Erythroblast (primary cell): ENCODE data around the gene AIG1.

Source experiments
- GATA1 ChIP-seq: IDR thresholded peaks from 2 replicates; pipeline ENCODE4 v1.6.1; 2011; ENCODE audit warnings: low read depth, mild to moderate bottlenecking, control low read depth, low read length, moderate library complexity
- POLR2A ChIP-seq: IDR thresholded peaks from 2 replicates; pipeline ENCODE4 v1.6.1; 2011; ENCODE audit warnings: mild to moderate bottlenecking, low read length

DNA sequence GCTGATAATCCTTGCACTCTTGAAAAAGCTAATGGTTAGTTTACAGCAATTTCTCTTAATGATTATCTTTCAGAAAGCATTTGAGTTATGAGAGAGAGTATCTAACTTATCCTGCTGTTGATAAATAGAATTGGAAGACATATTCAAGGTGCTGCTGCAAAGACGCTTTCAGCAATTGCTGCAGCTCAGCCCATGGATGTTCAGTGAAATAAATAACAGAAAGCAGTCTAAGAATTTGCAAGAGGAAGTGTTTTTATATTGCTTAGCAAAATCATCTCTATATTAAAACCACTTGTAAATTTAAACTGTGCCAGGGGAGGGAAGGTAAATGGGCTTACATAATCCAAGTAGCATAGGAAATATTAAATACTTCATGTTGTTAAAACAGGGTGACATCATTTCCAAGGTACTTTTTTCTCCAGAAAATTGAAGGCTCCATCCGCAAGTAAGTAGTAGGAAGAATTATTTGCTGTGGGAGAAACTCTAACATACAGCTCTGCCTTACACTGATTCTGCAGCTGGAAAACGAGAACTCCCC, 201.3 kb downstream of the AIG1 start:
- no peak for TF ChIP-seq POLR2A
- no peak for TF ChIP-seq GATA1
